GM19324 (cell line): ENCODE data around the gene SEPTIN12.

ENCODE experiments used
- ATAC-seq: cut with Tn5 transposase; IDR thresholded peaks from one replicate; pipeline ENCODE4 v1.9.1; 2021; ENCODE audit warnings: mild to moderate bottlenecking, moderate library complexity; ENCODE audit not compliant: unreplicated experiment, low FRiP score

The SEPTIN12 gene, protein sequence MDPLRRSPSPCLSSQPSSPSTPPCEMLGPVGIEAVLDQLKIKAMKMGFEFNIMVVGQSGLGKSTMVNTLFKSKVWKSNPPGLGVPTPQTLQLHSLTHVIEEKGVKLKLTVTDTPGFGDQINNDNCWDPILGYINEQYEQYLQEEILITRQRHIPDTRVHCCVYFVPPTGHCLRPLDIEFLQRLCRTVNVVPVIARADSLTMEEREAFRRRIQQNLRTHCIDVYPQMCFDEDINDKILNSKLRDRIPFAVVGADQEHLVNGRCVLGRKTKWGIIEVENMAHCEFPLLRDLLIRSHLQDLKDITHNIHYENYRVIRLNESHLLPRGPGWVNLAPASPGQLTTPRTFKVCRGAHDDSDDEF

DNA sequence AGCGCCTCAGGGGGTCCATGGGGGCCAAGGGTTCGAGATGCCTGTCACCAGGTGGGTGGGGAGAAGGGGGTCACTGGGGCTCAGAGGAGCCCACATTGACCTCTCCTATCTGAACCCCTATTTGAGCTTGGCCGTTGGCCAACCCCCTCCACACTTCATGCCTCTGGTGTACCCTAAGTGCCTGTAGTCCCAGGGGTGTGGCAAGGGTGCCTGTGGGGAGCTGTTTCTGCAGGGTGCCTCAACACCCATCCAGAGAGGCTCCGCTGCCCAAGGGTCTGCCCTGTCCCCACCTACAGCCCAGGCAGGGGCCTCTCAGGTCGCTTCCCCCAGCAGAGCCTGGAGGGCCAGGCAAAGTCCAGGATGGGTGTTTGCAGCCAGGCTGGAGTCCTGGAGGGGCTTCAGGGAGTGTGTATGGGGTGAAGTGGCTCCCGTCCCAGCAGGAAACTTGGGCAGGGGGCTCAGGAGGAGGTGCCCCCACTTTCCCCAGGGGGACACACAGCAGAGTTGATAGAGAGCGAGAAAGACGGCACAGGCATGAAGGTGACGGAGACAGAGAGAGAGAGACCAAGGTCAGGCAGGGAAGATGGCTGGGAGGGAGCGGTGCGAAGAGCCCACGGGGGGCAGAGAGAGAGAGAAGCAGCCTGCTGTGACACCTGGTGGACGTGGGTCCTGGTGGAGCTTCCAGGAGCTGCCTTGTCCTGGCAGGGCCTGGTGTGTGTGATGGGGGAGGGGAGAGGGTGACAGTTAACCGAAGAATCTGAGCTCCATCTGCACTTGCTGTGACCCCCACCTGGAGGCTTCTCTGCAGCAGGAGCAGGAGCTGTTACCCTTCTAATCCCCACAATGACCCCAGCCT, at the start of gene SEPTIN12:
TSS of gene SEPTIN12 (minus strand) at position 719 of the 856 bp plus-strand sequence. CDS start at position 19, 700 bp downstream.
- ATAC-seq: no peak

DNA sequence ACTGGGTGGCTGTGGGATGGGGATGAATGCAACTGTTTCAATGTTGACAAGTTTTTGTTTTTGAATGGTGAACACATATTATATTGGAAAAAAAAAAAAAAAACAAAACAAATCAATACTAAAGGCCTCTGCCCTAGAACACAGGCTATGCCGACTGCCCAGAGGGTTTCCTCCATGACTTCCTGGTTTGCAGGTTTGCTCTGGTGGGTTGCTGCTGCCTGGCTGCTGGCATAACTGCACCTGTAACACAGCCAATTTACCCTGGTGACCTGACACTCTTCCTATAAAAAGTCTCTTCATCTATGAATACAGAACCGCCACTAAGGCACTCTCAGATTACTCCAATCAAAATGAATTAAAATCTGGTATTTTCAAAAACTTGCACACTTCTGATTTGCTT, 48.6 kb upstream of the SEPTIN12 start:
- ATAC-seq: no peak

- ATAC-seq: no peak
Observed at GRCh38 chr16:4833584-4833983, 45.4 kb upstream of the SEPTIN12 start.

GRCh38 chr16:4832698-4833343, 44.7 kb upstream of the SEPTIN12 start:
- no peak for ATAC-seq

DNA sequence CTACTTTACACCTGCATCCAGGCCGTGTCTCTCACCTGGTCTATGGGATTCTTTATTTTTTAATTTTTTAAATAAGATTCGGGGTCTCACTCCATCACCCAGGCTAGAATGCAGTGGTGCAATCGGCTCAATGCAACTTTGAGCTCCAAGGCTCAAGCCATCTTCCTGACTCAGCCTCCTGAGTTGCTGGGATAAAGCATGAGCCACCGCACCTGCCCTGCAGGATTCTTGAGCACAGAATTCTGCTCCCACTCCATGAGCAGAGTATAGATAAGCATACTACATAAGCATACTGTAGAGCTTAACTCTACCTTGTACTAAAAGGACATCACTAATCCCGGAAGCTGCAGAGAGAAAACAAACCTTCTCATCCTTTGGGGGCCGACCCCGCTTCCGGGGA, 43.5 kb upstream of the SEPTIN12 start:
- ATAC-seq: no peak

DNA sequence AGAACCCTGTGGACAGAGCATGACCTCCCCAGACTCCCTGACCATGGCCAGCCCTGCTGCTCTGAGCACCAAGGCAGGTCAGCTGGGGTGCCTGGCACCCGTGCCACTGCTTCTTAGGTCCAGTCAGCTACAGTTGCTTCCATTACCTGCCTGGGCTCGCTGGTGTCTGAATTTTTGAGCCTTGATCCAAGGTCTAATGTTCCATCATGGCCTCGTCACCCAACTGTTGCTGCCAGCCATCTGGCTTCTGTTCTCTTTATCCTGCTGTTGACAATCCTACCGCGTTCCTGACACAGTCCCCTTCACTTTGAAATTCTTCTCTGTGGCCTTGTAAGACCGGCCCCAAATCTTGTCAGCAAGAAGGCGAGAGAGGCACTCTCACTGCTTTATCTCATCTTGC, 42.3 kb upstream of the SEPTIN12 start:
- no peak for ATAC-seq

- no peak for ATAC-seq
Observed at GRCh38 chr16:4828567-4829321, 40.6 kb upstream of the SEPTIN12 start.

GRCh38 chr16:4826980-4827379, 38.8 kb upstream of the SEPTIN12 start:
- ATAC-seq: no peak

DNA sequence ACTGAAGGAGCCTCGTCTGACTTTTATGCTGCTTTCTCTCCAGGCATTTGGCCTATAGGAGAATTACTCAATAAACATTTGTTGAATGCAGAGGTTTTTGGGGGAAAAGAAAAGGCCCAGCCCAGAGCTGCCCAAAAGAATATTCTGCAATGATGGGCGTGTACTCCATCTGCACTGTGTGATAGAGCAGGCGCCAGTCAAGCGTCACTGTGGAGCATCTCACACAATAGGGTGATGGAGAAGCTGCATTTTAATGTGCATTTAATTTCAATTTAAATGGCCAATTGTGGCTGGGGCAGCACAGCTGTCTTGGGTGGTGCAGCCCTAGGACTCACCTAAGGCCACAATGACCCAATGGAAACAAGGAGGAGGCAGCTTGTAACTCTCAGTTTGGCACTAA, 38.4 kb upstream of the SEPTIN12 start:
- no peak for ATAC-seq

DNA sequence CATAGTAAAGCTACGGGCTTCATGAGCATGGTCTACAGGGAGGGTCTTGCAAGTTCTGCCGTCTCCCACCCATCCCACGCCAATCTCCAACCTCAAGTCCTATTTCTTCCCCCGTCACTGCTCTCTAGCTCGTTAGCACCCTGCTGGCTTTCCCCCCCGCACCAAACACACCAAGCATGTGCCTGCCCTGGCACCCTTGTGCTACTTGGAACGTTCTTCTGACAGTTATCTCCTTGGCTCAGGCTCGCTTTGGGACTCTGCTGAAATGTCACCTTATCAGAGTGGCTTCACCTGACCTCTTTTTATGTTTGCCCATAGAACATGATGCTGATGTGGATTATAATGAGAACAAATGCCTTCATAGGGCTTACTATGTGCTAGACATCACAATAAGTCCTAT, 37.1 kb upstream of the SEPTIN12 start:
- ATAC-seq: no peak

DNA sequence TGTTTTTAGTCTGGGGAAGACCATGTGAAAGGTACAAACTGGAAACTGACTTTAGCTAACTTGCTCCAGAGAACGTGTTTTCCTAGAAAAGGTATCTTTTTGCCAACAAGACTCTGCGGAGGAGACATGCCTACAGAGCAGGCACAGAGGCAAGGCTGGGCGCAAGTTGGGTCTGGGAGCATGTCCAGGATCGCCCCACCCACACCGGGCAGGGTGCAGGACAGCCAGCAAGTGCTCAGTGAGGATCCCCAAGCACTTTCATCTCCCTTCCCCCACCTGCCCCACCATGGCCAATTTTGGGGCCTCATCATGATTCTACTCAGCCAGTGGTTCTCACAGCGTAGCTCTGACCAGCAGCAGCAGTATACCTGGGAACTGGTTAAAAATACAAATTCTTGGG, 32.5 kb upstream of the SEPTIN12 start:
- ATAC-seq: no peak

GRCh38 chr16:4814542-4815173, 26.5 kb upstream of the SEPTIN12 start:
- ATAC-seq: no peak

- no peak for ATAC-seq
Observed at GRCh38 chr16:4814046-4814445, 25.9 kb upstream of the SEPTIN12 start.

DNA sequence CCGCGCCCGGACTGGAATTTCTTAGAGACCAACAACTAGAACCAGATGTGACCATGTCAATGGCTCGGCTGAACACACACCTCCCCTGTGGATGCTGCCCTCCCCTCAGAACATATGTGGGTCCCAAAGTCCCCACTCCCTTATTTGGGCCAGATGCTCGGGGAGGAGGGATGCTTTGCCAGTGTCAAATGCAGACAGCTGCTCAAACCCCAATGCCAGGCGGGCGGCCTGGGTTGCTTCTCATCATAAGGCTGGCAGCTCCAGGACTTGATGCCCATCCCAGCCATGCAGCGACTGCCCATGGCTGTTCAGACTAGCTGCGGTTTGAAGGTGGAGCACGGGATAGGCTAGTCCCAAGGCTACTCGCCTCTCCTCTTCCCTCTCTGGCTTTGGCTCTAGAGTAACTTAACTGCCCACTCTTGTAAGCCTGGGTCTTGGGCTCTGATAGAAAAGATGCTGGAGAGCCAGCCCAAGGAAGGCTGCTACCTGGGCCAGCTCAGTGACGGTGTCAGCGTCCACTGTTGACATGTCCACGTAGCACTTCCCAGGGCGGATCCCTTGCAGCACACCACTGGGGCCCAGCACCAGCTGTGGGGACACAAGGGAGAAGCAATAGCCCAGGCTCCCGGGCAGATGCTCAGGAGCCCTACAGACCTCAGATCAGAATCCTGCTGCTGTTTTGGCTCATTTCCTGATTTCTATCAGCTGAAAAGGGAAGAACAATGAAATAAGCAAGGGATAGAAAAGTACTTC, 25.3 kb upstream of the SEPTIN12 start:
- no peak for ATAC-seq

GRCh38 chr16:4811773-4812172, 23.6 kb upstream of the SEPTIN12 start:
- no peak for ATAC-seq

DNA sequence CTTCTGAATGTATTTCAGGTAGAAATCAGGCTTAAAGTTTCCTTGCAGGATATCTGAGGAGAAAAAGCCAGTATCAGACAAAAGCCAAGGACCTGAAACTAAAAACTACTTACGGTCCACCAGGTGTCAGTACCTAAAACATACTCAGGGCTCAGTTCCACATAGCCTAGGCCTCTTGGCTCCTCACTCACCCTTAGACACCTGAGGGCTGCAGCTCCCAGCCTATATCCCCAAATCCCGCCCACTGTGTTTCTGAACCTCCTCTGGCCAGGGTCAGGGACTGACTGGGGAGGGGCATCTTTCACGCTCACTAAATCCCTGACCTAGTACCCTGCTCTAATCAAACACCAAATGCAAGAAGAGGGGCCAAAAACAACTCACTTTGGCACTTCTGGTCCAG, 23.1 kb upstream of the SEPTIN12 start:
- no peak for ATAC-seq

DNA sequence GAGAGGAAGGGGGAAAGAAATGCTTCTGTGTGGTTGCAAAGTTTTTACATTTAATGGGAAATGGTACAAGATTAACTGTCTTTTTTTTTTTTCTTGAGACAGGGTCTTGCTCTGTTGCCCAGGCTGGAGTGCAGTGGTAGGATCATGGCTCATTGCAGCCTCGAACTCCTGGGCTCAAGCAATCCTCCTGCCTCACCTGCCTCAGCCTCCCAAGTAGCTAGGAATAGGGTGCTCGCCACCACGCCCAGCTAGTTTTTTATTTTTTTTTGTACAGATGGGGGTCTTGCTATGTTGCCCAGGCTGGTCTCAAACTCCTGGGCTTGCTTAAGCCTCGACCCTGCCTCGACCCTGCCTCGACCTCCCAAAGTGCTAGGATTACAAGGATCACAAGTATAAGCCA, 18.1 kb upstream of the SEPTIN12 start:
- ATAC-seq: no peak

GRCh38 chr16:4805231-4805630, 17.1 kb upstream of the SEPTIN12 start:
- ATAC-seq: no peak
